Astrocyte (in vitro differentiated cells and primary cell): Measurements from ENCODE around the gene PTPRF. TPM values are rescaled to one million over a fixed set of nuclear protein-coding genes. Genes with fewer than 3 reads are reported as not detected.

Experiments
- DNase-seq: peaks from one replicate; pipeline ENCODE4 v3.0.0-alpha.2; 2010; ENCODE audit warnings: low read depth
- FAIRE-seq: peaks from 2 replicates; lab custom pipeline; 2011; peaks lifted over from hg19 to GRCh38; lab: Jason Lieb, UNC
- H2AFZ ChIP-seq: 2 replicates; pipeline ENCODE4 v1.6.0; 2012; ENCODE audit warnings: low read depth, low read length, inconsistent platforms
- H3K27ac ChIP-seq: 2 replicates; pipeline ENCODE4 v1.5.1; 2011; ENCODE audit warnings: low read depth, low read length, inconsistent platforms
- H3K27me3 ChIP-seq: 2 replicates; pipeline ENCODE4 v1.6.0; 2011; ENCODE audit warnings: low read length, inconsistent platforms; ENCODE audit not compliant: insufficient read depth
- H3K36me3 ChIP-seq: 2 replicates; pipeline ENCODE4 v1.5.1; 2011; ENCODE audit warnings: low read length, inconsistent platforms; ENCODE audit not compliant: insufficient read depth
- H3K4me1 ChIP-seq: 2 replicates; pipeline ENCODE4 v1.5.1; 2011; ENCODE audit warnings: low read length, inconsistent platforms; ENCODE audit not compliant: insufficient read depth
- H3K4me2 ChIP-seq: 2 replicates; pipeline ENCODE4 v1.6.0; 2012; ENCODE audit warnings: low read length, inconsistent platforms
- H3K4me3 ChIP-seq: 2 replicates; pipeline ENCODE4 v1.5.1; 2011; ENCODE audit warnings: low read depth, mild to moderate bottlenecking, low read length, inconsistent platforms; ENCODE audit not compliant: insufficient read depth
- H3K79me2 ChIP-seq: 2 replicates; pipeline ENCODE4 v1.6.0; 2012; ENCODE audit warnings: mild to moderate bottlenecking, low read length, inconsistent platforms; ENCODE audit not compliant: insufficient read depth
- H3K9ac ChIP-seq: 2 replicates; pipeline ENCODE4 v1.6.0; 2012; ENCODE audit warnings: mild to moderate bottlenecking, low read length, inconsistent platforms
- H3K9me3 ChIP-seq: 2 replicates; pipeline ENCODE4 v1.5.1; 2012; ENCODE audit warnings: low read depth, mild to moderate bottlenecking, low read length, inconsistent platforms; ENCODE audit not compliant: insufficient read depth
- H4K20me1 ChIP-seq: 2 replicates; pipeline ENCODE4 v1.6.0; 2012; ENCODE audit warnings: low read length, inconsistent platforms; ENCODE audit not compliant: insufficient read depth
- H3K27ac Mint-ChIP-seq: one replicate; pipeline ENCODE4 v1.8.0; 2021; ENCODE audit warnings: mild to moderate bottlenecking, mixed read lengths; ENCODE audit not compliant: unreplicated experiment
- H3K27me3 Mint-ChIP-seq: one replicate; pipeline ENCODE4 v1.8.0; 2021; ENCODE audit warnings: low read depth, mixed read lengths; ENCODE audit not compliant: unreplicated experiment
- H3K36me3 Mint-ChIP-seq: one replicate; pipeline ENCODE4 v1.8.0; 2021; ENCODE audit warnings: low read depth, mixed read lengths; ENCODE audit not compliant: unreplicated experiment
- H3K4me1 Mint-ChIP-seq: one replicate; pipeline ENCODE4 v1.8.0; 2021; ENCODE audit warnings: low read depth, mixed read lengths; ENCODE audit not compliant: unreplicated experiment
- H3K4me3 Mint-ChIP-seq: one replicate; pipeline ENCODE4 v1.8.0; 2021; ENCODE audit warnings: mild to moderate bottlenecking, moderate library complexity, mixed read lengths; ENCODE audit not compliant: unreplicated experiment
- H3K9me3 Mint-ChIP-seq: one replicate; pipeline ENCODE4 v1.8.0; 2021; ENCODE audit warnings: mild to moderate bottlenecking, mixed read lengths; ENCODE audit not compliant: unreplicated experiment
- EZH2 ChIP-seq: IDR thresholded peaks from 2 replicates; pipeline ENCODE4 v1.6.1; 2012; ENCODE audit warnings: mild to moderate bottlenecking, low read length, inconsistent platforms; ENCODE audit not compliant: insufficient read depth
- total RNA-seq: library from RNA; stranded (reverse); gene quantifications from 2 replicates; pipeline ENCODE4 v1.2.1, GENCODE V29; 2021
- TF ChIP-seq, protein P1 (sequence below): IDR thresholded peaks from 2 replicates; pipeline ENCODE4 v1.5.1; 2011; ENCODE audit warnings: low read depth, mild to moderate bottlenecking, inconsistent platforms, low read length, moderate library complexity; ENCODE audit not compliant: insufficient read depth

The PTPRF gene
- total RNA-seq, 1 donor from 2014 or later = 275 TPM

DNA sequence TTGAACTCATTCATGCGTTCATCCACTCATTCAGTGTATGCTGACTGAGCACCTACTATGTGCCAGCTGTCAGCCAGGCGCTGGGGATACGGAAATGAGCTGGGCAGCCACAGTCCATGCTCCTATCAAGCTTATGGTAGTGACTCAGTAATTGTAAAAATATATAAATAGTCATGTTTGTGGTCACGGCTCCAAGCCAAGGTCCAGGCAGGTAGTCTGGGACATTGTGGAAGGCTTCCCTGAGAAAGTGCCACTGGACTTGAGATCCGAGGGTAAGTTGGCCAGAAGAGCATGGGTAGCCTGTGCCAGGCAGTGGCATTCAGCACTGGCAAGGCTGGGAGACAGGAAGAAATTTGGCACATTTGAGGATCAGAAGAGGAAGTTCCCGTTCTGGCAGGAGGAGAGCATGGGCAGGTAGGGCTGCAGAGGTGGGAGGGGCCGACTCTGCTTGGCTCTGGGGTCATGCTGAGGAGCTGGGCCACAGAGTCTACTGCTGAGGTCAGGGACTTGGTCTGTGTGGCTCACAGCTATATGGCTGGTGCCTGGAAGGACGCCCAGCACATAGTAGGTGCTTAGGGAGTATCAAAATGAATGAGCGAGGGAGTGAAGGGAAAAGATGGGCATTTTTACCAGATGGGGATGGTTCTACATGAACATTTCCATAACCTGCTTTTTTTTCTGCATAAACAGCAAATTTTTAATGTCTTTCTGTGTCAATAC is 6.9 kb downstream of the PTPRF start:
- H3K4me1 ChIP-seq = peaks cover 13% of the 10 kb centered on the region
- TF ChIP-seq, protein P1, sequence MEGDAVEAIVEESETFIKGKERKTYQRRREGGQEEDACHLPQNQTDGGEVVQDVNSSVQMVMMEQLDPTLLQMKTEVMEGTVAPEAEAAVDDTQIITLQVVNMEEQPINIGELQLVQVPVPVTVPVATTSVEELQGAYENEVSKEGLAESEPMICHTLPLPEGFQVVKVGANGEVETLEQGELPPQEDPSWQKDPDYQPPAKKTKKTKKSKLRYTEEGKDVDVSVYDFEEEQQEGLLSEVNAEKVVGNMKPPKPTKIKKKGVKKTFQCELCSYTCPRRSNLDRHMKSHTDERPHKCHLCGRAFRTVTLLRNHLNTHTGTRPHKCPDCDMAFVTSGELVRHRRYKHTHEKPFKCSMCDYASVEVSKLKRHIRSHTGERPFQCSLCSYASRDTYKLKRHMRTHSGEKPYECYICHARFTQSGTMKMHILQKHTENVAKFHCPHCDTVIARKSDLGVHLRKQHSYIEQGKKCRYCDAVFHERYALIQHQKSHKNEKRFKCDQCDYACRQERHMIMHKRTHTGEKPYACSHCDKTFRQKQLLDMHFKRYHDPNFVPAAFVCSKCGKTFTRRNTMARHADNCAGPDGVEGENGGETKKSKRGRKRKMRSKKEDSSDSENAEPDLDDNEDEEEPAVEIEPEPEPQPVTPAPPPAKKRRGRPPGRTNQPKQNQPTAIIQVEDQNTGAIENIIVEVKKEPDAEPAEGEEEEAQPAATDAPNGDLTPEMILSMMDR = no peak
- TF ChIP-seq EZH2 = no peak
- no peak overlapping the region for H3K4me2 ChIP-seq

GRCh38 chr1:43538143-43538487 is 7.4 kb downstream of the PTPRF start:
- H3K9me3 Mint-ChIP-seq = no peaks in the 10 kb centered on the region
- H3K4me1 ChIP-seq = peaks cover 8% of the 10 kb centered on the region
- no peak for FAIRE-seq

More for the DNA sequence above, 6.9 kb downstream of the PTPRF start:
- Histone ChIP-seq H3K27me3 (no peaks in the 10 kb centered on the region), H3K9me3 (no peaks in the 10 kb centered on the region), H2AFZ (no peak overlapping the region), H3K4me3 (no peak overlapping the region), H3K79me2 (peaks cover 79% of the 10 kb centered on the region), H3K36me3 (peaks cover 4% of the 10 kb centered on the region), H3K9ac (no peak overlapping the region), H3K27ac (no peak overlapping the region), H4K20me1 (peaks cover 97% of the 10 kb centered on the region)
- FAIRE-seq (no peak), DNase-seq (peak; percentile 60)
- Mint-ChIP-seq H3K27me3 (no peaks in the 10 kb centered on the region), H3K4me3 (no peak overlapping the region), H3K27ac (no peak overlapping the region), H3K9me3 (no peaks in the 10 kb centered on the region), H3K4me1 (peaks cover 14% of the 10 kb centered on the region), H3K36me3 (peaks cover 32% of the 10 kb centered on the region)

More at GRCh38 chr1:43538143-43538487, 7.4 kb downstream of the PTPRF start:
- Mint-ChIP-seq H3K36me3 (peaks cover 32% of the 10 kb centered on the region), H3K4me3 (no peak overlapping the region), H3K4me1 (peaks cover 11% of the 10 kb centered on the region), H3K27me3 (no peaks in the 10 kb centered on the region), H3K27ac (no peak overlapping the region)
- peaks cover 4% of the 10 kb centered on the region for H3K36me3 ChIP-seq
- no peaks in the 10 kb centered on the region for H3K9me3 ChIP-seq
- H2AFZ ChIP-seq = no peak overlapping the region
- H3K27ac ChIP-seq = no peak overlapping the region
- no peak for DNase-seq
- H3K4me3 ChIP-seq = no peak overlapping the region
- H3K27me3 ChIP-seq = no peaks in the 10 kb centered on the region
- H3K79me2 ChIP-seq = peaks cover 79% of the 10 kb centered on the region
- no peak overlapping the region for H3K4me2 ChIP-seq
- no peak overlapping the region for H3K9ac ChIP-seq
- peaks cover 97% of the 10 kb centered on the region for H4K20me1 ChIP-seq
- no peak for TF ChIP-seq EZH2
- TF ChIP-seq, protein P1 = no peak
